Measurements from ENCODE around the gene NRIP3. TPM values are rescaled to one million over a fixed set of nuclear protein-coding genes. Genes with fewer than 3 reads are reported as not detected.
A peak's percentile ranks its signal among the peaks of the same experiment; 100 is the strongest.

Gene NRIP3
- total and polyA plus RNA-seq, 9 of the 15 experiments (the other 6 are each of a cell fraction or from before 2014, with no cell fraction given): 4.4 to 18.7 (median 11.6) TPM

DNA sequence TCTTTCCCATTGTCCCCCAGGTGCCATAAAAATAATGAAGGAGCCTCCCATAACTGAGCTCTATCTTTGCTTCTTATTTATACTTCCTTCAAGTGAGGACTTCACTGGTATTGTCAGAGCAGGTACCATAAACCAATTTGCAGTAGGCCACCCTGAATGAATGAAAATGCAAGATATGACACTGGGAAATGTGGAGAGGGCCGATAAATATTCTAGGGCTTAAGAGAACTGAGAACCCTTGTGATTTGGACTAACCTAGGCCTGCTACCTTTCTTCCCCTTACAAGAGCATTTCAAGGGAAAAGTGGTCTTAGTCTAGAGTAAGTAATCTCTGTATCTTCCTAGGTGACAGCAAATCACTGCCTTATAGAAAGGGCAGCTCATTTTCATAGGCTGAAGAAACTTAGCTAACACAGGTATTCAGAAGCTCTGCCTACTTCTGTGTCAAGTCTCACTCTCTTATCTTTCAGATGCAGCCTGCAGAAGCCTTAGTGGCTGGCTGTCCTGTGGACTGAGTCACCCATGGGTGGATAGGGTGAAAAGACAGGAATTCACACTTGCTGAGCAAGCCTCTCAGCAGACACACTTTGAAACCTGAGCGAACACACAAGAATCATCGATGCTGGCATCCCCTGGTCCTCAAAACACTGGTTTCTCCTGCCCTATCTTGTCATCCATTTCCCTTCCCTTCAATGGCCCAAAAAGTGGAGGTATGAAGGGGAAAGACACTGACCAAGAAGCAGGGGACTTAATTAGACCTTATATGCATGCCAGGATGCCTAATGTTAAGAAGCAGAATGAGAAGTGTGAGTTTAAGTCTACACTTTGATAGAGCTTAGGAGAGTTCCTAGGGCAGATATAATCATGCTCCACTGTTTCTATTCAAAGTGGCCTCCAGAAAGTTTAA is 15.2 kb downstream of the NRIP3 start (continued):
- TF ChIP-seq, protein P1, sequence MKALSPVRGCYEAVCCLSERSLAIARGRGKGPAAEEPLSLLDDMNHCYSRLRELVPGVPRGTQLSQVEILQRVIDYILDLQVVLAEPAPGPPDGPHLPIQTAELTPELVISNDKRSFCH (CRISPR knock-in tag; IDR thresholded peaks at IDR 0.05): no peak
- TF ChIP-seq, protein P1 (tag; IDR thresholded peaks at IDR 0.05): no peak
- TF ChIP-seq MTA1 (IDR thresholded peaks at IDR 0.05; ENCODE audit: borderline replicate concordance): peak; percentile 68; the same call in 1 of the 2 replicates
- TF ChIP-seq DPF2 (IDR thresholded peaks at IDR 0.05): peak; percentile 99
- TF ChIP-seq CBFA2T2 (conservative IDR thresholded peaks at IDR 0.05): peak; percentile 89

- FAIRE-seq (no peak), DNase-seq (ENCODE audit: extremely low read depth in 1 of 4, low spot score in 3 of 4) (no peak), ATAC-seq (no peak)
- Histone ChIP-seq H4K20me1 (replicated peaks; ENCODE audit: control insufficient read depth, insufficient read depth, low read length) (no peaks in the 10 kb centered on the region), H3K4me3 (no peak overlapping the region), H3K79me2 (ENCODE audit: control insufficient read depth, insufficient read depth, low read length) (no peaks in the 10 kb centered on the region), H3K27ac (ENCODE audit: extremely low read depth, low read depth, low read length) (no peak overlapping the region), H3K9me1 (ENCODE audit: control insufficient read depth, insufficient read depth, low read length) (no peaks in the 10 kb centered on the region), H2AFZ (ENCODE audit: low read depth, low read length) (no peak overlapping the region), H3K27me3 (ENCODE audit: control insufficient read depth in 2 of 2, insufficient read depth in 2 of 2, low read length in 2 of 2) (no peaks in the 10 kb centered on the region), H3K9me3 (replicated peaks; ENCODE audit: control insufficient read depth, insufficient read depth, low read depth, low read length) (no peaks in the 10 kb centered on the region), H3K9ac (ENCODE audit: insufficient read depth in 1 of 2, low read depth in 2 of 2, low read length in 2 of 2) (no peak overlapping the region), H3K4me2 (ENCODE audit: insufficient read depth, low read length) (no peak overlapping the region), H3K4me1 (replicated peaks in 1 of 2; ENCODE audit: control insufficient read depth in 2 of 2, insufficient read depth in 2 of 2, low read length in 2 of 2) (peaks cover 6 to 30% of the 10 kb centered on the region in 2 experiments), H3K36me3 (ENCODE audit: control insufficient read depth, insufficient read depth, low read length) (peaks cover 5% of the 10 kb centered on the region; the same call in 1 of the 3 replicates)
- in situ Hi-C loops (cut with MboI) (no loop called here), intact Hi-C loops (cut with micrococcal nuclease) (no loop called here)
- WGBS (ENCODE audit: insufficient coverage, low coverage, missing lambda C conversion rate): 88% methylated on average over 2 of the region's 2 CpGs
- CTCF ChIA-PET (ENCODE audit: low intra/inter-chr PET ratio): no interaction called here
- no TSS peak for BruUV-seq (replicated peaks)
- POLR2A ChIA-PET: interaction anchor here (1.0 to 3.4 kb wide), 5 partner anchors 10 to 825 kb away, joined by 3 to 12 read pairs (median 5); partner anchors contain the start of genes RPL27A, TMEM9B and TRIM66
- TF ChIP-seq TFE3 (CRISPR knock-in tag; IDR thresholded peaks at IDR 0.05): no peak
- TF ChIP-seq ZFP30 (CRISPR knock-in tag; IDR thresholded peaks at IDR 0.05; ENCODE audit: borderline replicate concordance): no peak
- TF ChIP-seq, protein P2, sequence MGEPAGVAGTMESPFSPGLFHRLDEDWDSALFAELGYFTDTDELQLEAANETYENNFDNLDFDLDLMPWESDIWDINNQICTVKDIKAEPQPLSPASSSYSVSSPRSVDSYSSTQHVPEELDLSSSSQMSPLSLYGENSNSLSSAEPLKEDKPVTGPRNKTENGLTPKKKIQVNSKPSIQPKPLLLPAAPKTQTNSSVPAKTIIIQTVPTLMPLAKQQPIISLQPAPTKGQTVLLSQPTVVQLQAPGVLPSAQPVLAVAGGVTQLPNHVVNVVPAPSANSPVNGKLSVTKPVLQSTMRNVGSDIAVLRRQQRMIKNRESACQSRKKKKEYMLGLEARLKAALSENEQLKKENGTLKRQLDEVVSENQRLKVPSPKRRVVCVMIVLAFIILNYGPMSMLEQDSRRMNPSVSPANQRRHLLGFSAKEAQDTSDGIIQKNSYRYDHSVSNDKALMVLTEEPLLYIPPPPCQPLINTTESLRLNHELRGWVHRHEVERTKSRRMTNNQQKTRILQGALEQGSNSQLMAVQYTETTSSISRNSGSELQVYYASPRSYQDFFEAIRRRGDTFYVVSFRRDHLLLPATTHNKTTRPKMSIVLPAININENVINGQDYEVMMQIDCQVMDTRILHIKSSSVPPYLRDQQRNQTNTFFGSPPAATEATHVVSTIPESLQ (CRISPR knock-in tag; IDR thresholded peaks at IDR 0.05): no peak
- TF ChIP-seq ZNF584 (CRISPR knock-in tag; IDR thresholded peaks at IDR 0.05; ENCODE audit: low read depth): no peak
- no peak for TF ChIP-seq ZNF165 (CRISPR knock-in tag; IDR thresholded peaks at IDR 0.05; ENCODE audit: borderline replicate concordance)
- TF ChIP-seq KAT8 (IDR thresholded peaks at IDR 0.05; ENCODE audit: low read depth): no peak
- TF ChIP-seq NR1H2 (CRISPR knock-in tag; IDR thresholded peaks at IDR 0.05): no peak
- no peak for TF ChIP-seq SUPT5H (IDR thresholded peaks at IDR 0.05)
- no peak for TF ChIP-seq ZNF174 (CRISPR knock-in tag; IDR thresholded peaks at IDR 0.05)
- TF ChIP-seq, protein P3, sequence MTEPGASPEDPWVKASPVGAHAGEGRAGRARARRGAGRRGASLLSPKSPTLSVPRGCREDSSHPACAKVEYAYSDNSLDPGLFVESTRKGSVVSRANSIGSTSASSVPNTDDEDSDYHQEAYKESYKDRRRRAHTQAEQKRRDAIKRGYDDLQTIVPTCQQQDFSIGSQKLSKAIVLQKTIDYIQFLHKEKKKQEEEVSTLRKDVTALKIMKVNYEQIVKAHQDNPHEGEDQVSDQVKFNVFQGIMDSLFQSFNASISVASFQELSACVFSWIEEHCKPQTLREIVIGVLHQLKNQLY (CRISPR knock-in tag; conservative IDR thresholded peaks at IDR 0.05): no peak
- TF ChIP-seq DLX4 (CRISPR knock-in tag; IDR thresholded peaks at IDR 0.05): no peak
These were observed 16.4 kb downstream of the NRIP3 start for GRCh38 chr11:8987446-8987845.

Measured in K562 (cell line).